Measurements from ENCODE around the gene FOXJ3.
A peak's percentile ranks its signal among the peaks of the same experiment; 100 is the strongest.

Gene FOXJ3

GRCh38 chr1:42183210-42183956, 151.7 kb downstream of the FOXJ3 start:
- no peak for DNase-seq

DNA sequence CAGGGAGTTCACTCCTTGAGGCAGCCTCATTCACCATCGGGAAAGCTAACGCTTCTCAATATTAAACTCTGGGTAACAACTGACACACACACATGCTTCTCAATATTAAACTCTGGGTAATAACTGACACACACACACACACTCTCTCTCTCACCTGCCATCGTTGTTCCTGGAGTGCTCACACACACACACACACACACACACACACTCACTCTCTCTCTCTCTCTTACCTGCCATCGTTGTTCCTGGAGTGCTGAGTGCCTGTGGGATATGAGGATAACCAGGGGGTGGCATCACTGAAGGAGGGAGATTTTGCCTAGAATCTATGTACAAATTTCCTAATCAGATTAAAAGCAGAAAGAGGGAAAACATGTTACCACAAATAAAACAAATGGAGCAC, 153.3 kb downstream of the FOXJ3 start:
- no peak for DNase-seq

DNA sequence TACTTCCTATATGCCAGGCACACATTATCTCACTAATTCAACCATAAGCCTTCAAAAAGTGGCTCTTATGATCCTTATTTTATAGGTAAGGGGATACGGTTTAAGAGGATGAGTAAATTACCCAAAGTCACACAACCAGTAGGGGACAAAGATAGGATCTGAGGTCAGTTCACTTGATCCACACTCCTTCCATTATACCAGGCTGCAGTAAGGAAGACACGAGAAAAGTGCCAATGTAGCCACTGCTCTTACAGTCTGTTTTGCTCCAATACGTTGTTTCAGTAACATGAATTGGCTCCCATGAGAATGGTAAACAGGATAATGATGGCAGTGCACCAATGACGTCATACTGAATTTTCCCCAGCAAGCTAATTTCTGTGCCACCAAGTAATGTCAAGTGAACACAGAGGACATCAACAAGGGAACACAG, 155.1 kb downstream of the FOXJ3 start:
- no peak for DNase-seq

- DNase-seq = no peak
Measured at GRCh38 chr1:42179275-42179674, 155.8 kb downstream of the FOXJ3 start.

- no peak for DNase-seq
Measured at GRCh38 chr1:42178249-42178648, 156.8 kb downstream of the FOXJ3 start.

DNA sequence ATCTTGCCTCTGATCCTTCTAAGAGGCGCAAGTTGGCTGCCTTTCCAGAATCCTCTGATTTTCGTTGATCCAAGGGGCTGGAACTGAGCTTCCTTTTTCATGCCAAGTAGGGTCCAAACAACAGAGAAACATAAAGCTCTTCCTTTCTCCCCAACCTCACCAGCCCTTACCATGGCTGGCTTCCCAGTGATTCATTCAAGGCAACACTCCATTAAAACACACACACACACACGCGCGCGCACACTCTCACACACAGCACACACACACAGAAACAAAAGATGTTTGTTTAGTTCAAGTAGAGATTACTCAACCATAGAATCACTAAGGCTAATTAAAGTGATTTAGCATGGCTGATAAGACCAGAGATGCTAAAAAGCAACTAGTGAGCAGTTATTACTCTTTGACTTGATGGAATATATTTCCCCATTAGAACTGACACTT, 157.5 kb downstream of the FOXJ3 start:
- no peak for DNase-seq

DNA sequence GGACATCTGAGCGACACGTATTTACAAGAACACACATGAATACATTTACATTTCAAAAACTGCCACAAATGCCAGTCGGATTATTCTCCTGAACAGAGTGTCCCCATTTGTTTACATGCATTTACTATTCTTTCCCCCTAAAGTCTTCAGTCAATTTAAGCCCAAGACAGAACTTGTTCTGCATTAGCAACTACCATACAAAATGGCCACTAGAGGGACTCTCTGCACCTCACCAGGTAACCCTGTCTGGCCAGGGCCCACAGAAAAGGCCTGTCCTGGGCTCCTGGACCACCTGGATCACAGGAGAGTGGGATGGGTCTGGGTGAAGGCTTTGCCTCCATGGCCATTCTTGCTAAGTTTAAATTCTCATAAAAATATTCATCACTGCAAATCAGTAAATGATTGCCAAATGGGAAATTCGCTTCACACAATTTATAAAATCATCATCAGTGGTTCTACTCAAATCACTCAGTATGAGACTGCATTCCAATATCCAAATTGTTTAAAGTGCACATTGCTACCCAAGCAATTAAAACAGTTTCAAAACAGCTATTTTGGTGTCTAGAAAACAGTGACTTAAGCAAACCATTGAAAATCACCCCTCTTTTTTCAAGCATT, 158.0 kb downstream of the FOXJ3 start:
- DNase-seq = no peak

GRCh38 chr1:42175314-42176054, 159.6 kb downstream of the FOXJ3 start:
- DNase-seq = no peak

DNA sequence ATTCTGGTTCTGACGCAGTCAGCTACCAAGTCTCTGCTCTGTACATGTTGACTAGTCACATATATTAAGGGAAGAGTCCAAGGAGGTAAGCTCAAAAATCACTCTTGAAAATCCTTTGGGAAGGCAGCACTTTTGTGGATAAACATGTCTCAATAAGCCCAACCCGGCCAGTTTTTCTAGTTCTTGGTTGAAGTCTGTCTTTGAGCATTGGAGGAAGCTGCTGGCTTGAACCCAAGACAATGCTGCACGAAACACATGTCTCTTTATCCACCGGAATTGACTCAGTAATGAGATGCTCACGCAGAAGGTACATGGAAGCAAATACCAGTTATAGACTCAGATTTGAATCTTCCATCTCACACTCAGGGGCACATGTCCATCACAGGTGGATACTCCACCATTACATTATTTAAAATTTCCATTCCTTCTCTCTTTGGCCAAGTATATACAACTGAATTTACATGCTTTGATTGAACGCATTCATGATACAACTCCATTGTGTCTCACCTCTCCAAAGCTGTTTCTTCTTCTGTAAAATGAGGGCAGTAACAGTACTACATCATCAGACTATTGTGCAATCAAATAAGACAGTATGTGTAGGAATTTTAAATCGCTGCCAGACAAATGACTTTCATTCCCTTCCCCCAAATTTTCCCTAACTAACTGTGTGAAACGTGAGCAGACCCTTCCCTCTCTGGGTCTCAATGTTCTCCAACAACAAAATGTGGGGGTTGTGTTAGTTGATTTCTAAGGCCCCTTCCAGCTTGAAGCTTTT, 160.9 kb downstream of the FOXJ3 start:
- no peak for DNase-seq

GRCh38 chr1:42173155-42173933, 161.7 kb downstream of the FOXJ3 start:
- peak; percentile 67 for DNase-seq

- no peak for DNase-seq
Measured at GRCh38 chr1:42172381-42173133, 162.5 kb downstream of the FOXJ3 start.

DNA sequence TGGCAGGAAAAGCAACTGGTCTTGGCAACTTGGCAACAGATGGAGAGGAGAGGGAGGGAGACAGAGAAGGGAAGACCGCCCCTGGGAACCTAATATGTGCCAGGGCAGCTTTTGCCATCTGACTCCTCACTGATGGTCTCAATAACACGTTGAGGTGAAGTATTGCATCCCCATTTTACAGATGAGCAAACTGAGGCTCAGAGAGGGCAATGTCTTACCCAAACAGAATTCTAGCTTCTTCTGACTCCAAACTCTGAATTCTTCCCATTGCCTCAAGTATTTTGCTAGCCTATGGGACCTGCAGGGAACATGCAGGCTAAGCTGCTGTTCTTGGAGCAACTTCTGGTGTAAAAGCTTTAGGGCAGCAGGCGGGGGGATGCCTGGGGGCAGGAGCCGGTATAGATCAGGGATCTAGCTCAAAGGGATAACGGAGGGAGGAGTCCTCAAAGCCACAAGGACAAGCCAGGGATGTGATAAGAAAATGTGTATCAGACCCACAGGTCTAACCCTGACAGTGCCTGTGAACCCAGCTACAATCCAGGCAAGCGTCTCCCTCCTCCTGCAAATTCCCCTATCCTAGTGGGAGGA, 163.3 kb downstream of the FOXJ3 start:
- no peak for DNase-seq

- no peak for DNase-seq
Measured at GRCh38 chr1:42170779-42171621, 164.0 kb downstream of the FOXJ3 start.

GRCh38 chr1:42168763-42169162, 166.3 kb downstream of the FOXJ3 start:
- DNase-seq = no peak

GRCh38 chr1:42168391-42168670, 166.7 kb downstream of the FOXJ3 start:
- no peak for DNase-seq

- DNase-seq = no peak
Measured at GRCh38 chr1:42167611-42168390, 167.2 kb downstream of the FOXJ3 start.

DNA sequence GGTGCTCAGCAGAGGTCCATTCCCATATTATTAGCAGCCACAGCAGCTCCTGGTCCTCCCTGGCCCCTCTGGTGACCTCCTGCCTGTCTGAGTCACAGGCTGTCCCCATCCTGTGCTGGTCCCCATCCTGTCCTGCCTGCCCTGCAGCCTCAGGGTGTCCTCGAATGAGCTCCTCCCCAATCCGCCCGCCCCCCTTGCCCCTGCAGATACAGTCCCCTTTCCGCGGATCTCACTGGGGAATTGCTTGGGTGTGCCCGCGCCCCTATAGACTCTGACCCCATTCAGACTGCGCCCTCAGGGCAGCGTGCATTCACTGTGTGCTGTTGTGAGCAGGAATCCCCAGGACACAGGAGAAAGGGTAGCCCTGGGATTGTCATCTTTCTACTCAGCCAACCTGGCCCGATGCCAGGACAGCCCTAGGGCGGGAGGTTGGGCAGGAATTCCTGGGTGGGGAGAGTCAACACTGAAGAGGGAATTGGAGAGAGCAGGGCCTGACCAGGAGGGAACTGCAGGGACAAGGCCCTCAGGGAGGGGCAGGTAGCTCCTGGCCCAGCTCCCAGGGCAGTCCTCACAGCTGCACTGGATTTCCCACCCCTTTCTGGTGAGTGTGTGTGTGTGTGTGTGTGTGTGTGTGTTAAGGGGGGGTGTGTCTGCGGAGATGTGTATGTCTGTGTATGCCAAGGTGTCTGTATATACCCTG, 169.4 kb downstream of the FOXJ3 start:
- DNase-seq = no peak

DNA sequence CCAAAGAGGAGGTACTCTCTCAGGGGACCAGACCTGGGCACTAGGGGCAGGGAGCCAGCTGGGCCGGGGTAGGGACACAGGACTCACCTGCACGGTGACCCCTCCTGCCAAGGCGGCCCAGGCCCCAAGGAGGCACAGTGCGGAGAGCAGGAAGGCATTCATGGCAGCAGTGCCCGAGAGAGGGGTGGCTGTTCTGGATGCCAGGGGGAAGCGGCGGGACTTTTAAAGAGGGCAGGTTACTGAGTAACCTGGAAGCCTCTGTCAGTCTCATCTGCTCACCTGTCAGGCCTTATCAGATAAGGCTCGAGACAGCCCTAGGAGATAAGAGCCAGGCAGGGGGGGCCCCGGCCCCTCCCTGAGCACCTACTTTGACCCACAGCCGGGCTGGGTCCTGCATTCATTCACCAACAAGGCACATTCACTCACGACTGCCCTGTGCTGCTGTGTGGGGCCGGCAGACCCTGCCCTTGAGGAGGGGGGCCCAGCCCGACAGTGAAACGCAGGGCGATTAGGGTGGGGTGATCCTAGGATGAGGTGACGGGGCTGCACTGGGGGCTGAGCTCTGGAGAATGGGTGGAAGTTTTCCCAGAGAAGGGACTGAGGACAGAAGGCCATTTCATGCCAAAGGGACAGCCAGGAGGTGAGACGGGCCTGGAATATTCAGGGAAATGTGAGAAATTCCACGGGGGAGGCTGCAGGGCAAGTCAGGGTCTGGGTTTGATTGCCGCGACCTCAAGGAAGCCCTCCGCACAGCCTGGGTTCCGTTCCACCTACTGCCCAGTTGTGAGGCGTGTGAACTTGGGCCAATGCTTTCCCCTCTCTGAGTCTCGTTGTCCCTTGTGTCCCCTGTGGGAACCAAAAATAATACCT, 170.2 kb downstream of the FOXJ3 start, which contains the start of gene GUCA2A:
Gene GUCA2A (minus strand): TSS at position 195 of the 870 bp plus-strand sequence. CDS start 33 bp downstream, at position 162.
- no peak for DNase-seq
